ENCODE results near the gene CISD3. TPM values are rescaled to one million over a fixed set of nuclear protein-coding genes. Genes with fewer than 3 reads are reported as not detected.

The CISD3 gene
- total and polyA plus RNA-seq, 10 of the 15 experiments (the other 5 are each of a cell fraction or from before 2014, with no cell fraction given): 2.6 to 38.1 (median 8.1) TPM

- TF ChIP-seq PRDM15 (CRISPR knock-in tag; IDR thresholded peaks at IDR 0.05): no peak
- TF ChIP-seq REST (IDR thresholded peaks at IDR 0.05; ENCODE audit: low read depth, low read length): no peak
- 0 out of 4 replicates have a peak, but pooled peaks of 1 of the 2 experiments have one; percentile 21 for TF ChIP-seq SRF (IDR thresholded peaks at IDR 0.05; ENCODE audit: low read depth in 2 of 2, low read length in 2 of 2)
- no peak for TF ChIP-seq ZBTB33 (IDR thresholded peaks at IDR 0.05)
- 0 out of 2 replicates have a peak, but pooled peaks have one; percentile 63 for TF ChIP-seq GABPA (IDR thresholded peaks at IDR 0.05; ENCODE audit: low read depth)
- TF ChIP-seq POLR2A (IDR thresholded peaks at IDR 0.05; ENCODE audit: low read depth, low read length): peak; percentile 77
- no peak for TF ChIP-seq TBL1XR1 (IDR thresholded peaks at IDR 0.05; ENCODE audit: low read depth, low read length)
Observed at GRCh38 chr17:38703742-38704605, 26.2 kb upstream of the CISD3 start (continued).

All from GM12878 (cell line).